ENCODE measurements around the gene CEP76.
"Not testable (repeated sequence)": the region's sequence is repeated elsewhere in the genome, so short reads cannot be mapped to it uniquely, and the experiment has no call there.

CEP76 gene

GRCh38 chr18:12703664-12704063 is 1.1 kb upstream of the CEP76 start:
- DNase-seq, result no peak

GRCh38 chr18:12703096-12703567 is 609 bp upstream of the CEP76 start:
- DNase-seq, result no peak

DNA sequence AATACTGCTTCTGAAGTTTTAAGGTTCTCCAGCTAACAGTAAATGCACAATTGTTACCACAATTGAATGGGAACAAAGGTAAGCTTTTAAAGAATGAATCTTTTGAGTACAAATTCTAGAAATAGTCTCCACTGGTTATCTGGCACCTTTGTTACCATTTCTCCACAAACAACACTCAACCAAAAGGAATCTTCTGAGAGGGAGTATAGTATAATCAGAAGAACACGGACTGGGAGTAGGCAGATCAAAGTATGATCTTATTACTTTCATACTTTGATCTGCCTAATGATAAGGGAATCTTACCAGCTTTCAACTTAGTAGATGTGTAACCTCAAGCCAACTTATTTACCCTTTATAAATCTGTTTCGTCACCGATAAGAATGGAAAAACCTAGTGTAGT is 1.4 kb downstream of the CEP76 start:
- DNase-seq, result no peak

GRCh38 chr18:12699747-12700146 is 2.8 kb downstream of the CEP76 start:
- no peak for DNase-seq

- no peak for DNase-seq
Measured at GRCh38 chr18:12694032-12694431, 8.5 kb downstream of the CEP76 start.

GRCh38 chr18:12692206-12692605 is 10.3 kb downstream of the CEP76 start:
- no peak for DNase-seq

GRCh38 chr18:12689256-12689850 is 13.2 kb downstream of the CEP76 start:
- DNase-seq, result no peak

- DNase-seq, result no peak
Measured at GRCh38 chr18:12686100-12686499, 16.4 kb downstream of the CEP76 start.

DNA sequence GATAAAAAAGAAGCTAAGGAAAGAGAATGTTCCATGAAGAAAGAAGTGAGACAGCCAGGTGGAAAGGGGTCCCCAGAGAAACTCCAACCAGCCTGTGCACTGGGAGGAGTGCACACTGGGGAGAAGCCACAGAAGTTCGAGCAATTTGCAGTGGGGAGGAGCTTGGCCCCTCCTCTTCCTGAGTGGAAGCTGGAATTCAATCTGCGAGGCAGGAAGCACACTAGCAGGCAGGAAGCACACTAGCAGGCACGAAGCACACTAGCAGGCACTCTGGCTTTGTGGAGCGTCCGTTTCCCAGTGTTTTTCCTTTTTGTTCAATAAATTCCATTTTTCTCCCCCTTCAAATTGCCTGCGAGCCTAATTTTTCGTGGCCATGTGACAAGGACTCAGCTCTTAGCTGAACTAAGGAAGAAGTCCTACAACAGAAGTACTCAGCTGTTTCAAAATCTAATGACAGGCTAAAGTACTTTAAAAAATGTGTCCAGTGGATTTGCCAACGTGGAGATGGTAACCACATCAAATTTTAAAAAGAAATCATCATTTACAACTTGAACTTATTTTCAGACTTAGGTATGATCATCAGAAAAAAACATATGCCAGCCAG is 23.2 kb downstream of the CEP76 start:
- DNase-seq, result no peak

- DNase-seq, result no peak
Measured at GRCh38 chr18:12668041-12668440, 34.5 kb downstream of the CEP76 start.

DNA sequence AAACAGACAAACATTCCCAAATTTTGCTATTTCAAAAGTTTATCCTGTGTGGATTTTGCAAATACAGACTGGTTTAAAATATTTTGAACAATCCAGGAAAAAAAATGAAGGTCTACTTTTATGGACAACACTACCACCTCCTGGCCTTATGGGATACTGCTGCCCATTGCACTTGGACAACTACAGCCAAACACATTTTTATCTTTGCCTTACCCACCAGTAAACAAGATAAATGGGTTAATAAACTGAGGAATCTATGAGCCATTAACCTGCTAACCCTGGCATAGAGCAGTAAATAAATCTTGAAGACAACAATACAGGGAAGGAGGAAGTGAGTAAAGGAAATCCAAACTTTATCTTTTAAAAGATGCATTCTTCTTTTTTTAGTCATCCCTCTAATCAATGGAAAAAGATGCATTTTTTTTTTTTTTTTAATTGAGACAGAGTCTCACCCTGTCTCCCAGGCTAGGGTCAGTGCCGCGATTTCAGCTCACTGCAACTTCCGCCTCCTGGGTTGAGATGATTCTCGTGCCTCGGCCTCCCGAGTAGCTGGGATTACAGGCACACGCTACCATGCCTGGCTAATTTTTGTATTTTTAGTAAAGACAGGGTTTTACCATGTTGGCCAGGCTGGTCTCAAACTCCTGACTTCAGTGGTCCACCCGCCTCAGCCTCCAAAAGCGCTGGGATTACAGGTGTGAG is 42.5 kb downstream of the CEP76 start:
- DNase-seq, result peak; percentile 23

DNA sequence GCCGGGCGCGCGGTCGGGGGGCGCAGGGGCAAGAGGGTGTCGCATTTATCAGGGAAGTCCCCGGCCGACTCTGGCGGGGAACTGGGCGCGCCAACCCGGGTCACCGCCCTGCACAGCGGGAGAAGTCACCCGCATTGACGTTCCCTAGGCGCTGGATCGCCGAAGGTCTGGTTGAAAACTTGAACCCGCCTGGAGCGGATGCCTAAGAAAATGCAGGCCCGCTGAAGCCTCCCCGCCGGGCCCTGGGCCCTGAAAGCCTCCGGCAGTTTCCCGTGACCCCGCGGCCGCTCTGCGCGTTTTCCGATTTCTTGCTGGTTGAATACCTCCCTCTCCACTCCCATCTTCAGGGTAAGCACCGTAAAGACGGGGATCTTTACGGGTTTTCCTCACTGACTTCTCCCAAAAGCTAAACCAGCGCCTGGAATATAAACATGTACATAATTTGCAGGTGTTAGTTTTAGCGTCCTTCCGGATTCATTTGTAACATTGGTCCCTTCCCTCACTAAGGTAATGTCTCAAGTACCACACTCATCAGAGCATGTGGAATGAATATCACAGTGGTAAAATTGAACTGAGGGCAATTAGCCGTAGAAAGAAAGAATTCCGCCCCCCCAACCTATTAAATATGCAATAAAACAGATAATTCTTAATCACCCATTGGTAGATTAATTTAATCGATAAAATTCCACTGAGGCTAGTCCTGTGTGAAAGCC is 43.9 kb downstream of the CEP76 start:
- peak; percentile 31 for DNase-seq

GRCh38 chr18:12657684-12658425 is 44.7 kb downstream of the CEP76 start, which contains the start of gene SPIRE1:
Gene SPIRE1, minus strand, starts transcription at chr18:12658107. Its CDS starts 241 bp downstream, at chr18:12657866.
- peak; percentile 38 for DNase-seq

- DNase-seq, result peak; percentile 22
Measured at GRCh38 chr18:12656938-12657683, 45.4 kb downstream of the CEP76 start.

GRCh38 chr18:12656605-12656937 is 46.0 kb downstream of the CEP76 start:
- no peak for DNase-seq

- no peak for DNase-seq
Measured at GRCh38 chr18:12654971-12655370, 47.6 kb downstream of the CEP76 start.

DNA sequence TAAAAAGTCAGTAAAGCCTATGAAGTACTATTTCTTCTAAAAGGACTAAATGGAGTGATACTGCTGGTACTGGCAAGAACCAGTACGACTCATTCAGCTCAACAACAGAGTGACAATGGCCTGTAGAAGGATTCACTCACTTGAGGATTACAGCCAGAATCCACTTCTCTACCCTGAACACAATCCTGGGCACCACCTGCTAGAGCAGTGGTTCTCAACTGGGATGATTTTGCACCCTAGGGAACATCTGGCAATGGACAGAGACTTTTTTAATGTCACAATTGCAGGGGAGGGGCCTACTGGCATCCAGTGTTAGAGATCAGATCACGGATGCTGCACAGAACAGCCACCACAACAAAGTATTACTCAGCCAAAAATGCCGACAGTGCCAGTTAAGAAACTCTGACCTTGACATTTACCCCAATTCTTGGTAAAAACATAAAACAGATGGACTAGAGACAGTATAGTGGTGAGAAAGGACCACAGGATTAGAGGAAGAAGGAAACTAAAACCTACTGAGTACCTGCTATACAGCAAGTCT is 49.6 kb downstream of the CEP76 start:
- DNase-seq, result no peak

- no peak for DNase-seq
Measured at GRCh38 chr18:12651651-12652050, 50.9 kb downstream of the CEP76 start.

- no peak for DNase-seq
Measured at GRCh38 chr18:12647773-12648172, 54.8 kb downstream of the CEP76 start.

- no peak for DNase-seq
Measured at GRCh38 chr18:12645751-12646203, 56.7 kb downstream of the CEP76 start.

- no peak for DNase-seq
Measured at GRCh38 chr18:12645254-12645653, 57.3 kb downstream of the CEP76 start.

DNA sequence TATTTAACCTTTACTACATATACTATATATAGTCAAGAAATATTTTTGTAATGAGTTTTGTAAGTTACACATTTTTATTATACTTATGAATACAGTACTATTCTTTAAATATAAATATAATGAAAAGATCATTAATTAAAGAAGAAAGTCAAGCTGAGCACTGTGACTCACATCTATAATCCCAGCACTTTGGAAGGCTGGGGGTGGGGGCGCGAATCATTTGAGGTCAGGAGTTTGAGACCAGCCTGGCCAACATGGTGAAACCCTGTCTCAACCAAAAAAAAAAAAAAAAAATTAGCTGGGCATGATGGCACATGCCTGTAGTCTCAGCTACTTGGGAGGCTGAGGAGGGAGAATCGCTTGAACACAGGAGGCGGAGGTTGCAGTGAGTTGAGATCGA is 58.8 kb downstream of the CEP76 start:
- not testable (repeated sequence) for DNase-seq
